ENCODE measurements around the gene OR1F1. TPM values are rescaled to one million over a fixed set of nuclear protein-coding genes. Genes with fewer than 3 reads are reported as not detected.
A peak's percentile ranks its signal among the peaks of the same experiment; 100 is the strongest.

The OR1F1 gene
- total and polyA plus RNA-seq, 9 of the 15 experiments (the other 6 are each of a cell fraction or from before 2014, with no cell fraction given): 0.15 to 0.61 (median 0.35) TPM; not detected in 3

DNA sequence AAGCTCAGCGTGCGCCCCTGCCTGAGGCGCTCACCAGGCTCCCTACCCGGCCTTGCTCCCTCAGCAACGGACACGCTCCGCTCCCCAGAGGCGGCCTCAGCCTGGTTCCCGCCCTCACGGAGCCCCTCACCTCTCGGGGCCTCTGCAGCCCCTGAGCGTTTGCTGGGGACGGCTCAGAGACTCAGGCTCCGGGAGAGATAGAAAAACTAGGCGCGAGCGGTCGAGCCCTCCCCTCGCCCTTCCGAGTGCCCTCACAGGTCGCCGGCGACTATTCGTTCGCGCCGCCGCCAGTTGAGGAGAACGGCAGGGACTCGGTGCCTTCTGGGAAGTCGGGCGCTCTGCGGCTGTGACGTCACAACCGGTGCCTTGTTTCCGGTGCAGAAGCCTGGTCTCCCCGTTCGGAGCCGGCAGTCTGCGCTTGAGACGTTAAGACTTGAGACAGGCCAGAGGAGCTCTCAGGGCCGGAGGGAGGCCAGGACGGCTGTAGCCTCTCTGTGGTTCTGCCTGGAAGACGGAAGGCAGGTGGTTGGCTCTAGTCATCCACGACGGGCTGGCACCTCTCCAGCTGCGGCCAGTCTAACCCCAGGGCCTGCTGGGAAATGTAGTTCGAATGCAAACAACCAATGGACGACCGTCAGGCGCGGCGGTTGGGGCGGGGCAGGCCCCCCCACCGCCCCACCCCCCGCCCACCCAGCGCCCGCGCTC lies 47.0 kb downstream of the OR1F1 start, which contains the start of gene ZNF200 (continued):
- TF ChIP-seq, protein P1, sequence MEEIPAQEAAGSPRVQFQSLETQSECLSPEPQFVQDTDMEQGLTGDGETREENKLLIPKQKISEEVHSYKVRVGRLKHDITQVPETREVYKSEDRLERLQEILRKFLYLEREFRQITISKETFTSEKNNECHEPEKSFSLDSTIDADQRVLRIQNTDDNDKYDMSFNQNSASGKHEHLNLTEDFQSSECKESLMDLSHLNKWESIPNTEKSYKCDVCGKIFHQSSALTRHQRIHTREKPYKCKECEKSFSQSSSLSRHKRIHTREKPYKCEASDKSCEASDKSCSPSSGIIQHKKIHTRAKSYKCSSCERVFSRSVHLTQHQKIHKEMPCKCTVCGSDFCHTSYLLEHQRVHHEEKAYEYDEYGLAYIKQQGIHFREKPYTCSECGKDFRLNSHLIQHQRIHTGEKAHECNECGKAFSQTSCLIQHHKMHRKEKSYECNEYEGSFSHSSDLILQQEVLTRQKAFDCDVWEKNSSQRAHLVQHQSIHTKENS (CRISPR knock-in tag; IDR thresholded peaks at IDR 0.05): no peak
- TF ChIP-seq NCOA4 (IDR thresholded peaks at IDR 0.05; ENCODE audit: partially characterized antibody) (no peak), TCF7L2 (IDR thresholded peaks at IDR 0.05; ENCODE audit: low read depth, low read length) (no peak), GMEB1 (CRISPR knock-in tag; IDR thresholded peaks at IDR 0.05) (peak; percentile 57), CHD7 (IDR thresholded peaks at IDR 0.05; ENCODE audit: low read depth, low read length) (peak; percentile 10), TAF9B (IDR thresholded peaks at IDR 0.05; ENCODE audit: partially characterized antibody) (no peak), CBX8 (IDR thresholded peaks at IDR 0.05; ENCODE audit: borderline replicate concordance, extremely low read depth, low read depth, low read length, poor library complexity, severe bottlenecking) (no peak), NR1H2 (CRISPR knock-in tag; IDR thresholded peaks at IDR 0.05) (0 out of 2 replicates have a peak, but pooled peaks have one; percentile 51), CREB1 (IDR thresholded peaks at IDR 0.05) (peak; percentile 91), CREB1 (CRISPR knock-in tag; IDR thresholded peaks at IDR 0.05) (peak; percentile 96), PTRF (tag; IDR thresholded peaks at IDR 0.05) (no peak)
- TF ChIP-seq, protein P2, sequence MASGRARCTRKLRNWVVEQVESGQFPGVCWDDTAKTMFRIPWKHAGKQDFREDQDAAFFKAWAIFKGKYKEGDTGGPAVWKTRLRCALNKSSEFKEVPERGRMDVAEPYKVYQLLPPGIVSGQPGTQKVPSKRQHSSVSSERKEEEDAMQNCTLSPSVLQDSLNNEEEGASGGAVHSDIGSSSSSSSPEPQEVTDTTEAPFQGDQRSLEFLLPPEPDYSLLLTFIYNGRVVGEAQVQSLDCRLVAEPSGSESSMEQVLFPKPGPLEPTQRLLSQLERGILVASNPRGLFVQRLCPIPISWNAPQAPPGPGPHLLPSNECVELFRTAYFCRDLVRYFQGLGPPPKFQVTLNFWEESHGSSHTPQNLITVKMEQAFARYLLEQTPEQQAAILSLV (tag; IDR thresholded peaks at IDR 0.05): no peak
